Kidney (tissue), 14 donors: ENCODE measurements around the gene SUCLG2. TPM values are rescaled to one million over a fixed set of nuclear protein-coding genes. Genes with fewer than 3 reads are reported as not detected.

Source experiments
- DNase-seq, 5 donors: peaks; one replicate each; pipeline ENCODE4 v3.0.0-alpha.2; 2013 to 2020
- FAIRE-seq: peaks from 2 replicates; lab custom pipeline; 2012; peaks lifted over from hg19 to GRCh38; lab: Jason Lieb, UNC
- H3K27ac ChIP-seq, 2 donors: one replicate each; pipeline ENCODE4 v1.7.0; 2013; ENCODE audit warnings: low read depth in 2 of 2, low read length in 2 of 2, inconsistent platforms in 1 of 2
- H3K27me3 ChIP-seq: one replicate; pipeline ENCODE4 v1.7.1; 2013; ENCODE audit warnings: low read length, inconsistent platforms; ENCODE audit not compliant: control insufficient read depth, insufficient read depth
- H3K36me3 ChIP-seq, 3 donors: one replicate each; pipeline versions ENCODE4 v1.7.0 to v1.7.1; 2013; ENCODE audit warnings: low read length in 3 of 3, control low read depth in 1 of 3, inconsistent platforms in 1 of 3; ENCODE audit not compliant: insufficient read depth in 3 of 3, control insufficient read depth in 2 of 3
- H3K4me1 ChIP-seq, 3 donors: one replicate each; pipeline versions ENCODE4 v1.7.0 to v1.7.1; 2013; ENCODE audit warnings: low read length in 3 of 3, inconsistent platforms in 1 of 3, low read depth in 1 of 3; ENCODE audit not compliant: control insufficient read depth in 2 of 3, insufficient read depth in 2 of 3
- H3K4me3 ChIP-seq, 3 donors: one replicate each; pipeline versions ENCODE4 v1.7.0 to v1.8.1; 2013; ENCODE audit warnings: low read length in 3 of 3, control low read depth in 1 of 3, inconsistent platforms in 1 of 3
- H3K9ac ChIP-seq, 3 donors: one replicate each; pipeline versions ENCODE4 v1.7.0 to v1.7.1; 2013; ENCODE audit warnings: low read length in 3 of 3, control low read depth in 1 of 3, inconsistent platforms in 1 of 3
- H3K9me3 ChIP-seq, 3 donors: one replicate each; pipeline versions ENCODE4 v1.7.0 to v1.7.1; 2013; ENCODE audit warnings: low read length in 3 of 3, control low read depth in 1 of 3, inconsistent platforms in 1 of 3; ENCODE audit not compliant: control insufficient read depth in 2 of 3, insufficient read depth in 1 of 3
- CTCF ChIP-seq: IDR thresholded peaks from 3 replicates; pipeline ENCODE4 v1.5.1; 2012; ENCODE audit warnings: mild to moderate bottlenecking, moderate library complexity, borderline replicate concordance; ENCODE audit not compliant: insufficient read depth; ENCODE audit errors: extremely low read depth
- intact Hi-C: fragments of 100-400 bp; cut with DNase I; formaldehyde crosslinking; loops from one replicate; pipeline ENCODE4 v1.11.1; 2022
- polyA plus RNA-seq: library from polyadenylated mRNA; stranded (reverse); fragments of 350-450 nt; fragmentation: Illumina TruSeq; extraction: RNeasy Lipid Tissue Mini Kit (QIAGEN cat#74804); gene quantifications from one replicate; pipeline ENCODE4 v1.2.3, GENCODE V29; 2014; ENCODE audit warnings: low read depth, low replicate concordance; ENCODE audit not compliant: insufficient read depth
- total RNA-seq: library from RNA; stranded (reverse); fragmentation: NEBNext Ultra II Directional; extraction: Animal tissue kit (Norgen Biotek cat#: 25700); gene quantifications from one replicate; pipeline ENCODE4 v1.2.1, GENCODE V29; 2021
- donor health status: control.
- donor health status: control.
- donor health status: control.
- donor health status: control.
- donor health status: control.
- donor health status: DM: yes; HTN: yes; CAD: no.
- donor health status: Normal renal cell carcinoma (clear cell type).

The SUCLG2 gene
- total and polyA plus RNA-seq, 2 donors from 2014 or later, result 62.8 to 117 TPM

- Histone ChIP-seq H3K9me3 (no peaks in the 10 kb centered on the region), H3K27ac (no peak overlapping the region), H3K27me3 (no peaks in the 10 kb centered on the region), H3K36me3 (no peaks in the 10 kb centered on the region), H3K4me1 (no peaks in the 10 kb centered on the region), H3K4me3 (no peak overlapping the region), H3K9ac (no peak overlapping the region)
- FAIRE-seq (no peak), DNase-seq (no peak)
- intact Hi-C loops, result no loop called here
- no peak for TF ChIP-seq CTCF
Measured at GRCh38 chr3:67346081-67346480, 308.3 kb downstream of the SUCLG2 start.

GRCh38 chr3:67335813-67336212 is 318.6 kb downstream of the SUCLG2 start:
- no peak for TF ChIP-seq CTCF
- Histone ChIP-seq H3K36me3 (no peaks in the 10 kb centered on the region), H3K27me3 (no peaks in the 10 kb centered on the region), H3K4me1 (no peaks in the 10 kb centered on the region), H3K9ac (no peak overlapping the region), H3K4me3 (no peak overlapping the region), H3K27ac (no peak overlapping the region), H3K9me3 (peaks cover 0 to 13% (median 4%) of the 10 kb centered on the region in 3 donors)
- DNase-seq, result no peak
- no peak for FAIRE-seq
- intact Hi-C loops, result no loop called here

- H3K27ac ChIP-seq, result no peak overlapping the region
- no peak overlapping the region for H3K4me3 ChIP-seq
- H3K9me3 ChIP-seq, result peaks cover 0 to 4% (median 3%) of the 10 kb centered on the region in 3 donors
- no peak overlapping the region for H3K9ac ChIP-seq
- intact Hi-C loops, result no loop called here
- H3K4me1 ChIP-seq, result no peaks in the 10 kb centered on the region
- no peaks in the 10 kb centered on the region for H3K27me3 ChIP-seq
- H3K36me3 ChIP-seq, result no peaks in the 10 kb centered on the region
- no peak for FAIRE-seq
- no peak for DNase-seq
- no peak for TF ChIP-seq CTCF
Measured at GRCh38 chr3:67334588-67334987, 319.8 kb downstream of the SUCLG2 start.

- Histone ChIP-seq H3K36me3 (no peaks in the 10 kb centered on the region), H3K9ac (no peak overlapping the region), H3K27me3 (no peaks in the 10 kb centered on the region), H3K4me3 (no peak overlapping the region), H3K4me1 (no peaks in the 10 kb centered on the region), H3K27ac (no peak overlapping the region), H3K9me3 (no peaks in the 10 kb centered on the region)
- intact Hi-C loops, result no loop called here
- DNase-seq (peak in 1 of 5 donors; percentile 1), FAIRE-seq (no peak)
- TF ChIP-seq CTCF, result no peak
Measured at GRCh38 chr3:67329358-67329757, 325.1 kb downstream of the SUCLG2 start.
